Stimulated activated CD8-positive, alpha-beta memory T cell treated with anti-CD3 and anti-CD28 coated beads, Interleukin-12 subunit alpha, Interleukin-12 subunit beta, amount 100 ng/mL, for 4 hours (primary cell): ENCODE measurements around the gene FOXJ1.
A peak's percentile ranks its signal among the peaks of the same experiment; 100 is the strongest.

ENCODE experiments used
- DNase-seq: peaks from one replicate; pipeline ENCODE4 v3.0.0-alpha.2; 2020; ENCODE audit warnings: low read depth

FOXJ1 gene

GRCh38 chr17:76123749-76124581, 17.1 kb downstream of the FOXJ1 start:
- DNase-seq = no peak

- no peak for DNase-seq
Observed at GRCh38 chr17:76123191-76123499, 17.9 kb downstream of the FOXJ1 start.

GRCh38 chr17:76122431-76123190, 18.4 kb downstream of the FOXJ1 start:
- no peak for DNase-seq

GRCh38 chr17:76121932-76122430, 19.1 kb downstream of the FOXJ1 start:
- no peak for DNase-seq

DNA sequence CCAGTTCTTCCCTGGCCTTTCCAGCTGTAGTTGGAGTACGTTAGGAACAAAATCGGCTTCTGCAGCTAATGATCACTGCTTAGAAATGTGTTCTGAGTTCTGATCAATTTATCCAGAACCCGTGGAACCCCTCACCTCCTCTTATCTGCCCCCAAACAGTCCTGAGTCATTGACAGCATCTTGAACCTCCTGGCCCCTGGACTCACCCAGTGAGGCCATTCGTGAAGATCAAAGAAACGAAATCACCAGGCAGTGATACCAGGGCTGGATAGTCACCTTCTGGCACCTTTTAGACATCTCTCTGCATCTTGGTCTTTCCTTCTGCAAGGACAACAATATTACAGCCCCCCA, 20.4 kb downstream of the FOXJ1 start:
- no peak for DNase-seq

DNA sequence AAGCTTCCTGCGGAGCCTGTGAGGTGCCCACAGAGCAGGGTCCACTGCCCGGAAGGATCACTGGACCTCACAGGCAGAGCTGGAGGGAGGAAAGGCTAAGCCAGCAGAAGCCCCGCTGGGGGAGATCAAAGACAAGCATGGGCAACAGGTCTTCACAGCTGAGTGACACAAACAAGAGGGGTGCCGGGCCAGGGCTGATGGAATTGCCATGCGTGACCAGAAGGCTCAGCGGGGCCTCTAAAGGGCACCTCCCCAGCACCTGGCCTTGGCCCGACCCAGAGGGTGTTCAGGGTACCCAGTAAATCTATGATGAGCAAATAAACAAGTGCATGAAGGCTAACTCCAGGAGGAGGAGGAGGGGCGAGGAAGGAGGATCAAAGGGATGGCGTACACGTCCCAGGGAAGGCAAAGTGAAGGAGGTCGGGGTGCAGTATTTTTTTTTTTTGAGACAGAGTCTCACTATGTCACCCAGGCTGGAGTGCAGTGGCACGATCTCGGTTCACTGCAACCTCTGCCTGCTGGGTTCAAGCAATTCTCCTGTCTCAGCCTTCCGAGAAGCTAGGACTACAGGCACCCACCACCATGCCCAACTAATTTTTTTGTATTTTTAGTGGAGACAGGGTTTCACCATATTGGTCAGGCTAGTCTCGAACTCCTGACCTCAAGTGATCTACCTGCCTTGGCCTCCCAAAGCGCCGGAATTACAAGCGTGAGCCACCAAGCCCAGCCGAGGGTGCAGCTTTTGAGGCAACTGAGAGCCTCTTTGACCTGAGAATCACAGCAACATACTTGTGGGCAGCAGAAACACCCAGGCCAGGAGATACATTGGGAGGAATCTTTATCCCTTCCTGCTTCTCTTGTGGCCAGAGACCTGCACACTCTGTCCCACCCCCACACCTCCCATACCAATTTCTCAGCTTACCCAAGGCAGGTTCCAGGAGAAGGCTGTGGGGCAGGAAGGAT, 21.4 kb downstream of the FOXJ1 start:
- no peak for DNase-seq

DNA sequence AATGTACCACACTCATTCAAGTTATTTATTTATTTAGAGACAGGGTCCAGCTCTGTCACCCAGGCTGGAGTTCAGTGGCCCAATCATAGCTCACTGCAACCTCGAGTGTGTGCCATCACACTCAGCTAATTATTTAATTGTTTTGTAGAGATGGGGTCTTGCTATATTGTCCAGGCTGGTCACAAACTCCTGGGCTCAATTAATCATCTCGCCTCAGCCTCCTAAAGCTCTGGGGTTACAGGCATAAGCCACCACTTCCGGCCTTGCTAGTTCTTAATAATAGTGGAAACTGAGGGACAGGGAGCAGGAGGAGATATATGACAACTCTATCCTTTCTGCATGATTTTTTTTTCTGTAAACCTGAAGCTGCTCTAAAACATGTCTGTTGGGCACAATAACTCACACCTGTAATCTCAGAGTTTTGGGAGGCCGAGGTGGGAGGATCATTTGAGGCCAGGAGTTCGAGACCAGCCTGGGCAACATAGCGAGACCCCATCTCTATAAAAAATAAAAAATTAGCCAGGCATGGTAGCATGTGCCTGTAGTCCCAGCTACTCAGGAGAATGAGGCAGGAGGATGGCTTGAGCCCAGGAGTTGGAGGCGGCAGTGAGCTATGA, 25.8 kb downstream of the FOXJ1 start:
- DNase-seq = no peak

- DNase-seq = no peak
Observed at GRCh38 chr17:76111956-76112355, 29.1 kb downstream of the FOXJ1 start.

- DNase-seq = no peak
Observed at GRCh38 chr17:76107509-76107908, 33.5 kb downstream of the FOXJ1 start.

- DNase-seq = no peak
Observed at GRCh38 chr17:76106703-76107102, 34.3 kb downstream of the FOXJ1 start.

DNA sequence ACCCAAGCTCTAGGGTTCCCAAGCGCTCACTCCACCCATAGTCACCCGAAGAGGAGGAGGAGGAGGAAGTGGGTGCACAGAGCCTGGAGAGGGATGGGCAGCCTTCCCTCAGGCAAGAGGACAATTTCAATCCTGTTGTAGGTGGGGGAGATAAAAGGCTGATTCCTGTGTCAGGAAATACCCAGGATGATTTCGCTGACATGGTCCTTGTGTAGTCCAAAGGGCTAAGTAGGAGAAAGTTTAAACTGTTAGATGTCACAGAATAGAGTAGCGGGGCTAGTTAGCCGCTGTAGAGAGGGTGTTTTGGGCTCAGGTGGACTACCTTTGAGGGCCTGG, 36.2 kb downstream of the FOXJ1 start:
- no peak for DNase-seq

- no peak for DNase-seq
Observed at GRCh38 chr17:76104140-76104895, 36.7 kb downstream of the FOXJ1 start.

GRCh38 chr17:76103274-76104139, 37.5 kb downstream of the FOXJ1 start, which contains the start of gene EXOC7:
EXOC7 (minus strand) TSS chr17:76103787; CDS start chr17:76103692, 95 bp downstream.
- DNase-seq = peak; percentile 84

- no peak for DNase-seq
Observed at GRCh38 chr17:76102944-76103273, 38.1 kb downstream of the FOXJ1 start.

DNA sequence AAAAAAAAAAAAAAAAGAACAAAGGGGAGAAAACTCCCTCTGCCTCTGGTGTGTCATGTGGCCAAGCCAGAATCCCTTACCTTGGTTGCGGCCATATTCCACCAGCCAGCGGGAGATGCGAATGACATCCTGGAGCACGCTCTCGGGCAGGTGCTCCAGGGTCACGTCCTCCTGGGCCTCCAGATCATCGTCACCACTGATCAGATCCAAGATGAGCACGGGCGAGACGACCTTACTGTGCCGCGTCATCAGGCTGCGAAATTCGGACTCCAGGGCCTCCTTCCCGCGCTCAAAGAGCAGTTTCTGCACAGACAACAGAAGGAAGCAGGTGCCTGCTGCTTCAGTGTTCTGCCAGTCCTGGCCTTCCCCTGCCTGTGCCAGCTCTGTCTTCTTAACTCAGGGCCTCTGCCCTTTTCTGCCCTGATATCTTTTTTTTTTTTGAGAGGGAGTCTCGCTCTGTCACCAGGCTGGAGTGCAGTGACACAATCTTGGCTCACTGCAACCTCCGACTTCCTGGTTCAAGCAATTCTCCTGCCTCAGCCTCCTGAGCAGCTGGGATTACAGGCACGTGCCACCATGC, 43.2 kb downstream of the FOXJ1 start:
- no peak for DNase-seq

- DNase-seq = no peak
Observed at GRCh38 chr17:76095943-76096342, 45.1 kb downstream of the FOXJ1 start.

- DNase-seq = no peak
Observed at GRCh38 chr17:76094046-76094445, 47.0 kb downstream of the FOXJ1 start.

GRCh38 chr17:76092526-76093413, 48.3 kb downstream of the FOXJ1 start:
- DNase-seq = no peak
